ENCODE data around the gene APOLD1.
A peak's percentile ranks its signal among the peaks of the same experiment; 100 is the strongest.
"Not testable (repeated sequence)": the region's sequence is repeated elsewhere in the genome, so short reads cannot be mapped to it uniquely, and the experiment has no call there.

Gene APOLD1

DNA sequence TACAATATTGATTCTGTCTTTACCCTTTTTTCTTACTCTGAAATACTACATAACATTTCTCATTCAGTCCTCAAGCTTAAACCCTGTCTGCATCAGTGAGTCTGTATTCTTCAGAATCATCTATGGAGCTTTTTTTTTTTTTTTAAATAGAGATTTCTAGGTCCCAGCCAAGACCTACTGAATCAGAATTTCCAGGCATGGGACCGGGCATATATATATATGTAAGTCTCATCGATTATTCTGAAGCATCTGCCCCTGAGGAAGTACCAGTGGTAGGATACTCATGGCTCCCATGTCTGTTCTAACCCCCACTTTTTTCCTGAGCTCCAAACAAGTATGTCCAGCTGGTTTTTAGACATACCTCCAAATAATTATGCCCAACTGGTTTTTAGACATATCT, 33.8 kb downstream of the APOLD1 start:
- Histone ChIP-seq H3K36me3 (ENCODE audit: control insufficient read depth, insufficient read depth, low read length) (peaks cover 6% of the 10 kb centered on the region), H3K27me3 (replicated peaks; ENCODE audit: control insufficient read depth, insufficient read depth, low read length) (no peaks in the 10 kb centered on the region), H3K4me3 (replicated peaks; ENCODE audit: low read depth, low read length) (no peak overlapping the region)
- no peak for DNase-seq (ENCODE audit: extremely low read depth, insufficient read length)
- TF ChIP-seq, protein P1, sequence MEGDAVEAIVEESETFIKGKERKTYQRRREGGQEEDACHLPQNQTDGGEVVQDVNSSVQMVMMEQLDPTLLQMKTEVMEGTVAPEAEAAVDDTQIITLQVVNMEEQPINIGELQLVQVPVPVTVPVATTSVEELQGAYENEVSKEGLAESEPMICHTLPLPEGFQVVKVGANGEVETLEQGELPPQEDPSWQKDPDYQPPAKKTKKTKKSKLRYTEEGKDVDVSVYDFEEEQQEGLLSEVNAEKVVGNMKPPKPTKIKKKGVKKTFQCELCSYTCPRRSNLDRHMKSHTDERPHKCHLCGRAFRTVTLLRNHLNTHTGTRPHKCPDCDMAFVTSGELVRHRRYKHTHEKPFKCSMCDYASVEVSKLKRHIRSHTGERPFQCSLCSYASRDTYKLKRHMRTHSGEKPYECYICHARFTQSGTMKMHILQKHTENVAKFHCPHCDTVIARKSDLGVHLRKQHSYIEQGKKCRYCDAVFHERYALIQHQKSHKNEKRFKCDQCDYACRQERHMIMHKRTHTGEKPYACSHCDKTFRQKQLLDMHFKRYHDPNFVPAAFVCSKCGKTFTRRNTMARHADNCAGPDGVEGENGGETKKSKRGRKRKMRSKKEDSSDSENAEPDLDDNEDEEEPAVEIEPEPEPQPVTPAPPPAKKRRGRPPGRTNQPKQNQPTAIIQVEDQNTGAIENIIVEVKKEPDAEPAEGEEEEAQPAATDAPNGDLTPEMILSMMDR (IDR thresholded peaks at IDR 0.05; ENCODE audit: insufficient read depth, low read length, poor library complexity, severe bottlenecking) = no peak

DNA sequence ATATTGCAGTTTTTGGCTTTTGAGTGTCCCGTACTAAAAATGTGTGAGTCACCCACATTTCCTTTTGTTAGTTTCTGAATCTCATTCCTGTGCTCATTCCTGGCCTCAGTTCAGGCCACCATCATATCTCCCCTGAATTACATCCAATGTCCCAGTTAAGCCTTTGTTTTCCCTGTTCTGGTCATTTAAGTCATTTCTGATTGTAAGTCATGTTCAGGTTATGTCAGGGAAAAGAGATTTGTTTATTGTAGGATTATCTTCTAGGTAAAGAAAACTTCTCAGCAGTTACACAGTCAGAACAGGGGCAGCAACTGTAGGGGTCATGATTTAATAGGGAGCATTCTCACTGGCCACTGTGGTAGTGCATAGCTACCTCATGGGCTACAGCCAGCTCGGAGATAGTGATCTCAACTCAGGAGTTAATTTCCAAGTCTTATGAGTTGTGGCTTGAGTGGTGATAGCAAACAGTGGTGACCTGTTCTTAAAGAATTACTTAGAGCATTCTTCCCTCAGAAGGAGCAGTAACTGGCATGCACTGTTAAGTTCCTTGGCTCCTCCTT, 34.4 kb downstream of the APOLD1 start:
- no peak overlapping the region for H3K4me3 ChIP-seq (replicated peaks; ENCODE audit: low read depth, low read length)
- H3K27me3 ChIP-seq (replicated peaks; ENCODE audit: control insufficient read depth, insufficient read depth, low read length) = no peaks in the 10 kb centered on the region
- DNase-seq (ENCODE audit: extremely low read depth, insufficient read length) = no peak
- TF ChIP-seq, protein P1 (IDR thresholded peaks at IDR 0.05; ENCODE audit: insufficient read depth, low read length, poor library complexity, severe bottlenecking) = no peak
- peaks cover 9% of the 10 kb centered on the region for H3K36me3 ChIP-seq (ENCODE audit: control insufficient read depth, insufficient read depth, low read length)

DNA sequence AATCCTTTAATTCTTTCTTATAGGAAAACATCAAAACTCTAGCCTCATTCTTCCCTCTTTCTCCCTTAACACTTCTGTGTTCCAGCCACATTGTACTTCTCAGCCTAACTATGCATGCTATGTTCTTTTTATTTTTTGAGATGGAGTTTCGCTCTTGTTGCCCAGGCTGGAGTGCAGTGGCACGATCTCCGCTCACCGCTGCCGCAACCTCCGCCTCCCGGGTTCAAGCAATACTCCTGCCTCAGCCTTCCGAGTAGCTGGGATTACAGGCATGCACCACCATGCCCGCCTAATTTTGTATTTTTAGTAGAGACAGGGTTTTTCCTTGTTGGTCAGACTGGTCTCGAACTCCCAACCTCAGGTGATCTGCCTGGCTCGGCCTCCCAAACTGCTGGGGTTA, 34.9 kb downstream of the APOLD1 start:
- not testable (repeated sequence) for DNase-seq (ENCODE audit: extremely low read depth, insufficient read length); H3K36me3 ChIP-seq (ENCODE audit: control insufficient read depth, insufficient read depth, low read length); H3K27me3 ChIP-seq (replicated peaks; ENCODE audit: control insufficient read depth, insufficient read depth, low read length); H3K4me3 ChIP-seq (replicated peaks; ENCODE audit: low read depth, low read length)

DNA sequence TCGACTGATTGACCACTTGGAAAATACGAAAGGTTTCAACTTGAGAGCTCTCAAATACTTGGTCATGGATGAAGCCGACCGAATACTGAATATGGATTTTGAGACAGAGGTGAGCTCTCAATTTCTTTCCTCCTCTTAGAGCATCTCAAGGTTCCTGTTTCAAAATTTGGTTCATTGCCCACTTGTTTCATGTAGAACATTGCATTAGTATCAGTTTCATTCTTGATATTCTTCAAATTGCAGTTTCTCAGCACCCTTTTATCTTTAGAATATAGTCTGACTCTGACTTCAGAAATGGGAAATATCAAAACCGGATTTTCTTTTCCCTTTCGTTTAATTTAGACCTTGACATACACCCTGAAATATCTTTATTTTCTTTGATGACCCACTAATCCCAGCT, 36.5 kb downstream of the APOLD1 start:
- H3K27me3 ChIP-seq (replicated peaks; ENCODE audit: control insufficient read depth, insufficient read depth, low read length) = no peaks in the 10 kb centered on the region

DNA sequence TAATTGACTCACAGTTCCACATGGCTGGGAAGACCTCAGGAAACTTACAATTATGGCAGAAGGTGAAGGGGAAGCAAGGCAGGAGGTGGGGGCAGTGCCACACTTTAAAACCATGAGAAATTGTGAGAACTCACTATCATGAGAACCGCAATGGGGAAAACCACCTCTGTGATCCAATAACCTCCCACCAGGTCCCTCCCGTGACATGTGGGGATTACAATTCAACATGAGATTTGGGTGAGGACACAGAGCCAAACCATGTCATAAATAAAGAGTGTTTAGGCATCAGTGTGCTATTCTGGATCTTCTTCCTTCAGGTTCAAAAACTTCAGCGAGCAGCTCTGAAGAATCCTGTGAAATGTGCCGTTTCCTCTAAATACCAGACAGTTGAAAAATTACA, 37.4 kb downstream of the APOLD1 start:
- TF ChIP-seq, protein P1 (IDR thresholded peaks at IDR 0.05; ENCODE audit: insufficient read depth, low read length, poor library complexity, severe bottlenecking) = no peak
- H3K27me3 ChIP-seq (replicated peaks; ENCODE audit: control insufficient read depth, insufficient read depth, low read length) = no peaks in the 10 kb centered on the region
- H3K4me3 ChIP-seq (replicated peaks; ENCODE audit: low read depth, low read length) = no peak overlapping the region
- peaks cover 12% of the 10 kb centered on the region for H3K36me3 ChIP-seq (ENCODE audit: control insufficient read depth, insufficient read depth, low read length)
- DNase-seq (ENCODE audit: extremely low read depth, insufficient read length) = no peak

More for the DNA sequence above, 36.5 kb downstream of the APOLD1 start:
- DNase-seq (ENCODE audit: extremely low read depth, insufficient read length) = peak; percentile 43
- peaks cover 12% of the 10 kb centered on the region for H3K36me3 ChIP-seq (ENCODE audit: control insufficient read depth, insufficient read depth, low read length)
- H3K4me3 ChIP-seq (replicated peaks; ENCODE audit: low read depth, low read length) = no peak overlapping the region
- TF ChIP-seq, protein P1 (IDR thresholded peaks at IDR 0.05; ENCODE audit: insufficient read depth, low read length, poor library complexity, severe bottlenecking) = no peak

DNA sequence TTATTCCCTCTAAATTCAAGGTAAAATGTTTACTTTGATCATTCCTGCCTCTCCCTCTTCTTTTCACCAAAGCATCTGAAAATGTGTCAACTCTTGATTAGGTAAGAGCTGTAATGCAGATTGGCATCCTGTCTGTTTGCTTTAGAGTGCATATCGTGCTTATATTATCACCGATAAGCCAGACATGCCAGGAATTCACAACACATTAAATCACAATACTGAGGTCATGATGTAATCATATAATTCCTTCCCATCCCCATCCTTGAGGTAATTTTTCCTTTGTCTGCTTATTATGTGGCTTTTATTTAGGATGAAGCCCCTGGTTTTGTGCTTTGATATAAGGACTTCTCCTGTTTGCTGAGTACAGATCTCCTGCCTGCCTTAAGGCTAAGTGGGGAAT, 37.8 kb downstream of the APOLD1 start:
- Histone ChIP-seq H3K36me3 (ENCODE audit: control insufficient read depth, insufficient read depth, low read length) (peaks cover 13% of the 10 kb centered on the region), H3K27me3 (replicated peaks; ENCODE audit: control insufficient read depth, insufficient read depth, low read length) (no peaks in the 10 kb centered on the region), H3K4me3 (replicated peaks; ENCODE audit: low read depth, low read length) (no peak overlapping the region)
- TF ChIP-seq, protein P1 (IDR thresholded peaks at IDR 0.05; ENCODE audit: insufficient read depth, low read length, poor library complexity, severe bottlenecking) = no peak
- DNase-seq (ENCODE audit: extremely low read depth, insufficient read length) = no peak
